Fibroblast of villous mesenchyme (primary cell): Measurements from ENCODE around the gene MAST4. TPM values are rescaled to one million over a fixed set of nuclear protein-coding genes. Genes with fewer than 3 reads are reported as not detected.

ENCODE experiments used
- DNase-seq: peaks from one replicate; pipeline ENCODE4 v3.0.0-alpha.2; 2010; ENCODE audit warnings: low read depth
- H3K4me3 ChIP-seq: 2 replicates; pipeline ENCODE4 v1.5.1; 2011; ENCODE audit warnings: low read depth, mild to moderate bottlenecking, low read length
- total RNA-seq: library from RNA; depleted of rRNA; stranded (reverse); fragments of >200 nt; gene quantifications from 2 replicates; pipeline ENCODE4 v1.2.3, GENCODE V29; 2012
- TF ChIP-seq, protein P1 (sequence below): IDR thresholded peaks from 2 replicates; pipeline ENCODE4 v1.5.1; 2012; ENCODE audit warnings: low read depth, mild to moderate bottlenecking, low read length; ENCODE audit not compliant: insufficient read depth

The MAST4 gene
- total RNA-seq, 1 donor: 8.2 TPM

GRCh38 chr5:66603164-66603563 lies 7.0 kb downstream of the MAST4 start:
- TF ChIP-seq, protein P1, sequence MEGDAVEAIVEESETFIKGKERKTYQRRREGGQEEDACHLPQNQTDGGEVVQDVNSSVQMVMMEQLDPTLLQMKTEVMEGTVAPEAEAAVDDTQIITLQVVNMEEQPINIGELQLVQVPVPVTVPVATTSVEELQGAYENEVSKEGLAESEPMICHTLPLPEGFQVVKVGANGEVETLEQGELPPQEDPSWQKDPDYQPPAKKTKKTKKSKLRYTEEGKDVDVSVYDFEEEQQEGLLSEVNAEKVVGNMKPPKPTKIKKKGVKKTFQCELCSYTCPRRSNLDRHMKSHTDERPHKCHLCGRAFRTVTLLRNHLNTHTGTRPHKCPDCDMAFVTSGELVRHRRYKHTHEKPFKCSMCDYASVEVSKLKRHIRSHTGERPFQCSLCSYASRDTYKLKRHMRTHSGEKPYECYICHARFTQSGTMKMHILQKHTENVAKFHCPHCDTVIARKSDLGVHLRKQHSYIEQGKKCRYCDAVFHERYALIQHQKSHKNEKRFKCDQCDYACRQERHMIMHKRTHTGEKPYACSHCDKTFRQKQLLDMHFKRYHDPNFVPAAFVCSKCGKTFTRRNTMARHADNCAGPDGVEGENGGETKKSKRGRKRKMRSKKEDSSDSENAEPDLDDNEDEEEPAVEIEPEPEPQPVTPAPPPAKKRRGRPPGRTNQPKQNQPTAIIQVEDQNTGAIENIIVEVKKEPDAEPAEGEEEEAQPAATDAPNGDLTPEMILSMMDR: no peak
- no peak overlapping the region for H3K4me3 ChIP-seq

GRCh38 chr5:66603881-66604280 lies 7.7 kb downstream of the MAST4 start:
- TF ChIP-seq, protein P1: no peak
- DNase-seq: no peak
- H3K4me3 ChIP-seq: no peak overlapping the region

More at GRCh38 chr5:66603164-66603563, 7.0 kb downstream of the MAST4 start:
- DNase-seq: no peak

- no peak for DNase-seq
- TF ChIP-seq, protein P1: no peak
- H3K4me3 ChIP-seq: no peak overlapping the region
Measured at GRCh38 chr5:66606713-66607112, 10.5 kb downstream of the MAST4 start.

- TF ChIP-seq, protein P1: no peak
Measured at GRCh38 chr5:66608501-66608900, 12.3 kb downstream of the MAST4 start.

GRCh38 chr5:66609615-66610014 lies 13.4 kb downstream of the MAST4 start:
- no peak for DNase-seq
- TF ChIP-seq, protein P1: no peak
- H3K4me3 ChIP-seq: no peak overlapping the region

More at GRCh38 chr5:66608501-66608900, 12.3 kb downstream of the MAST4 start:
- no peak overlapping the region for H3K4me3 ChIP-seq
- DNase-seq: no peak

DNA sequence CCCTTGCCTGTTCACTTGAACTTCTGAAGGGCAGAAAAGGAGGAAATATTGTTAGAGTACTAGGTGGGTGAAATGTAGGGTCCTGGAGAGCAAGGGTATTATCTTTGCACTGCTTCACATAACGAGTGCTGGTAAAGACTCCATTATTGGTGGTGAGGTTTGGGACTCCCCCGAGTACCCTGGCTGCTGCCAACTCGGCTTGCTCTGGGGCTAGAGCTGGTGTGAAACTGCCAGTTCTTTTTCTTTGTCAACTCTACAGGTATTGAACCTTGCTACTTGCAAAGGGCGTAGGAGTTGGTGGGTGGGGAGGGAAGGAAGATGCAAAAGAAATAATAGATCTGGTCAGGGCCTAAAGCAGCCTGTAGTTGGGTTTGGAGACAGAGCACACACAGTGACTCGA lies 16.0 kb downstream of the MAST4 start:
- DNase-seq: no peak
- TF ChIP-seq, protein P1: no peak
- H3K4me3 ChIP-seq: no peak overlapping the region

- TF ChIP-seq, protein P1: no peak
- no peak overlapping the region for H3K4me3 ChIP-seq
- DNase-seq: no peak
Measured at GRCh38 chr5:66615136-66615535, 18.9 kb downstream of the MAST4 start.
